IMR-90 (cell line): ENCODE results near the gene SPATA2. TPM values are rescaled to one million over a fixed set of nuclear protein-coding genes. Genes with fewer than 3 reads are reported as not detected.

ENCODE experiments used
- ATAC-seq: fragments of 200-7000 bp; cut with Tn5 transposase; 2 replicates; pipeline ENCODE4 v1.9.1; 2020; ENCODE audit warnings: low read depth, mild to moderate bottlenecking, moderate library complexity
- BruUV-seq: library from RNA; stranded (reverse); fragments of 400-500 nt; replicated peaks from 2 replicates; lab custom pipeline; 2021; lab: Mats Ljungman, UMichigan
- CTCF ChIA-PET: fragments of 300-600 bp; formaldehyde crosslinking; extraction: SDS; loops from one replicate; lab custom pipeline; 2021; ENCODE audit warnings: antibody characterized with exemption; lab: Yijun Ruan, JAX
- POLR2A ChIA-PET: fragments of 300-600 bp; sonication (Branson Sonifier 250); formaldehyde crosslinking; loops from one replicate; lab custom pipeline; 2022; ENCODE audit warnings: antibody characterized with exemption; ENCODE audit not compliant: unreplicated experiment; lab: Charles Lee
- DNase-seq: peaks from one replicate; pipeline ENCODE4 v3.0.0; 2013
- H2AFZ ChIP-seq: replicated peaks from 2 replicates; pipeline ENCODE3; 2013; ENCODE audit warnings: low read length, mild to moderate bottlenecking; ENCODE audit not compliant: poor library complexity
- H2AK5ac ChIP-seq: 2 replicates; pipeline ENCODE4 v1.6.1; 2013; ENCODE audit warnings: low read depth, low read length, inconsistent platforms
- H2AK9ac ChIP-seq: replicated peaks from 2 replicates; pipeline ENCODE3; 2013; ENCODE audit warnings: mild to moderate bottlenecking, low read depth, low read length, moderate library complexity; ENCODE audit not compliant: poor library complexity
- H2BK120ac ChIP-seq: 2 replicates; pipeline ENCODE4 v1.6.1; 2013; ENCODE audit warnings: low read depth, low read length, inconsistent platforms
- H2BK15ac ChIP-seq: 3 replicates; pipeline ENCODE4 v1.6.1; 2013; ENCODE audit warnings: low read depth, low read length, inconsistent platforms
- H2BK20ac ChIP-seq: 2 replicates; pipeline ENCODE4 v1.6.1; 2013; ENCODE audit warnings: low read depth, mild to moderate bottlenecking, inconsistent platforms, low read length, moderate library complexity
- H2BK5ac ChIP-seq: 2 replicates; pipeline ENCODE4 v1.6.1; 2013; ENCODE audit warnings: mild to moderate bottlenecking, low read depth, low read length, inconsistent platforms; ENCODE audit not compliant: poor library complexity, severe bottlenecking
- H3K14ac ChIP-seq: replicated peaks from 2 replicates; pipeline ENCODE4 v1.6.1; 2013; ENCODE audit warnings: low read depth, low read length, inconsistent platforms
- H3K18ac ChIP-seq: 2 replicates; pipeline ENCODE4 v1.6.1; 2013; ENCODE audit warnings: low read depth, low read length, control low read depth
- H3K23ac ChIP-seq: 2 replicates; pipeline ENCODE4 v1.6.1; 2013; ENCODE audit warnings: low read depth, low read length, inconsistent platforms
- H3K27ac ChIP-seq: 2 replicates; pipeline ENCODE4 v1.5.1; 2013; ENCODE audit warnings: mild to moderate bottlenecking, control low read depth, low read length; ENCODE audit not compliant: insufficient read depth
- H3K27me3 ChIP-seq: 2 replicates; pipeline ENCODE4 v1.6.1; 2013; ENCODE audit warnings: low read length; ENCODE audit not compliant: control insufficient read depth, insufficient read depth
- H3K36me3 ChIP-seq: 2 replicates; pipeline ENCODE4 v1.6.1; 2013; ENCODE audit warnings: low read length, mixed read lengths; ENCODE audit not compliant: control insufficient read depth, insufficient read depth
- H3K4ac ChIP-seq: 2 replicates; pipeline ENCODE4 v1.6.1; 2013; ENCODE audit warnings: low read depth, low read length, inconsistent platforms
- H3K4me1 ChIP-seq: 2 replicates; pipeline ENCODE4 v1.6.1; 2013; ENCODE audit warnings: low read length, mixed read lengths; ENCODE audit not compliant: control insufficient read depth, insufficient read depth
- H3K4me2 ChIP-seq: 2 replicates; pipeline ENCODE4 v1.6.1; 2013; ENCODE audit warnings: low read depth, mild to moderate bottlenecking, control low read depth, low read length, moderate library complexity
- H3K4me3 ChIP-seq: 2 replicates; pipeline ENCODE4 v1.5.1; 2013; ENCODE audit warnings: low read depth, mild to moderate bottlenecking, control low read depth, low read length, moderate library complexity; ENCODE audit not compliant: insufficient read depth
- H3K56ac ChIP-seq: 2 replicates; pipeline ENCODE4 v1.6.1; 2013; ENCODE audit warnings: low read length, inconsistent platforms; ENCODE audit not compliant: insufficient read depth; ENCODE audit errors: extremely low read depth
- H3K79me1 ChIP-seq, 2 experiments: 2 replicates each; pipeline ENCODE4 v1.6.1; 2013; ENCODE audit warnings: low read length in 2 of 2, inconsistent platforms in 1 of 2, low read depth in 1 of 2
- H3K9ac ChIP-seq: 2 replicates; pipeline ENCODE4 v1.6.1; 2013; ENCODE audit warnings: low read depth, low read length, control low read depth
- H3K9me1 ChIP-seq: 2 replicates; pipeline ENCODE4 v1.6.1; 2013; ENCODE audit warnings: low read length, inconsistent platforms; ENCODE audit not compliant: insufficient read depth
- H3K9me3 ChIP-seq: 2 replicates; pipeline ENCODE4 v1.6.1; 2013; ENCODE audit warnings: low read length; ENCODE audit not compliant: control insufficient read depth, insufficient read depth
- H4K20me1 ChIP-seq: 2 replicates; pipeline ENCODE4 v1.6.1; 2013; ENCODE audit warnings: low read length, inconsistent platforms; ENCODE audit not compliant: insufficient read depth
- H4K5ac ChIP-seq: 2 replicates; pipeline ENCODE4 v1.6.1; 2013; ENCODE audit warnings: mild to moderate bottlenecking, low read depth, low read length, control low read depth
- H4K8ac ChIP-seq, 2 experiments: 2 replicates each; pipeline ENCODE4 v1.6.1; 2013; ENCODE audit warnings: low read depth in 2 of 2, low read length in 2 of 2, control low read depth in 1 of 2, inconsistent platforms in 1 of 2
- H4K91ac ChIP-seq: 2 replicates; pipeline ENCODE4 v1.6.1; 2013; ENCODE audit warnings: low read depth, low read length, inconsistent platforms; ENCODE audit not compliant: insufficient read depth
- BHLHE40 ChIP-seq: fragments of 150-350 bp; IDR thresholded peaks from 2 replicates; pipeline ENCODE4 v1.6.1; 2016; ENCODE audit warnings: mild to moderate bottlenecking, low read depth, low read length
- CEBPB ChIP-seq: IDR thresholded peaks from 2 replicates; pipeline ENCODE4 v1.6.1; 2012; ENCODE audit warnings: low read depth, low read length, improper control_type of control experiment
- CHD1 ChIP-seq: IDR thresholded peaks from 2 replicates; pipeline ENCODE4 v1.6.1; 2012; ENCODE audit warnings: low read depth, low read length, improper control_type of control experiment
- CTCF ChIP-seq: conservative IDR thresholded peaks from 2 replicates; pipeline ENCODE4 v1.5.1; 2012; ENCODE audit warnings: mild to moderate bottlenecking, low read depth, low read length, improper control_type of control experiment
- FOS ChIP-seq: fragments of 150-350 bp; IDR thresholded peaks from 2 replicates; pipeline ENCODE4 v1.6.1; 2016; ENCODE audit warnings: low read depth, low read length
- MAFK ChIP-seq: IDR thresholded peaks from 2 replicates; pipeline ENCODE4 v1.6.1; 2012; ENCODE audit warnings: low read depth, low read length, improper control_type of control experiment
- MAZ ChIP-seq: IDR thresholded peaks from 2 replicates; pipeline ENCODE4 v1.6.1; 2012; ENCODE audit warnings: low read depth, mild to moderate bottlenecking, low read length, improper control_type of control experiment, moderate library complexity, borderline replicate concordance
- MXI1 ChIP-seq: IDR thresholded peaks from 2 replicates; pipeline ENCODE4 v1.6.1; 2012; ENCODE audit warnings: low read depth, mild to moderate bottlenecking, low read length, moderate library complexity, borderline replicate concordance
- NFE2L2 ChIP-seq: fragments of 150-350 bp; IDR thresholded peaks from 2 replicates; pipeline ENCODE4 v1.6.1; 2016; ENCODE audit warnings: low read depth, mild to moderate bottlenecking, low read length
- POLR2A ChIP-seq: IDR thresholded peaks from 2 replicates; pipeline ENCODE4 v1.6.1; 2012; ENCODE audit warnings: mild to moderate bottlenecking, low read depth, low read length
- RAD21 ChIP-seq: IDR thresholded peaks from 2 replicates; pipeline ENCODE4 v1.6.1; 2012; ENCODE audit warnings: low read length, improper control_type of control experiment
- RCOR1 ChIP-seq: IDR thresholded peaks from 2 replicates; pipeline ENCODE4 v1.6.1; 2012; ENCODE audit warnings: mild to moderate bottlenecking, low read length, improper control_type of control experiment; ENCODE audit not compliant: insufficient replicate concordance
- RFX5 ChIP-seq: IDR thresholded peaks from 2 replicates; pipeline ENCODE4 v1.8.0; 2012; ENCODE audit warnings: low read depth, mild to moderate bottlenecking, low read length, moderate library complexity
- SMC3 ChIP-seq: fragments of 150-350 bp; IDR thresholded peaks from 2 replicates; pipeline ENCODE4 v1.6.1; 2016; ENCODE audit warnings: low read depth, mild to moderate bottlenecking, antibody characterized with exemption, low read length, moderate library complexity
- WGBS, 2 experiments: methylation state at CpG; one replicate each; pipeline versions ENCODE4 v1.1.5 to v1.1.7; 2013; ENCODE audit warnings: missing lambda C conversion rate in 2 of 2; ENCODE audit not compliant: insufficient read length in 1 of 2; ENCODE audit errors: extremely low coverage in 2 of 2; 5-methylcytosine and 5-hydroxymethylcytosine counted together
- dilution Hi-C: fragments of 300-500 bp; cut with HindIII; formaldehyde crosslinking; loops from one replicate; pipeline ENCODE4 v1.14.3; 2018; ENCODE audit warnings: low sequenced_read_pairs; ENCODE audit not compliant: unreplicated experiment
- in situ Hi-C: fragments of 300-500 bp; cut with MboI; formaldehyde crosslinking; loops from 3 replicates; pipeline ENCODE4 v1.14.3; 2019; ENCODE audit warnings: low sequenced_read_pairs, inconsistent platforms, mixed read lengths
- intact Hi-C: fragments of 100-400 bp; cut with micrococcal nuclease; formaldehyde crosslinking; loops from 2 replicates; pipeline ENCODE4 v1.10.0; 2022
- polyA plus RNA-seq, 3 experiments: library from polyadenylated mRNA; depleted of rRNA; stranded (reverse); fragments of >200 nt; gene quantifications; 2 replicates each; pipeline ENCODE4 v1.2.3, GENCODE V29; 2012; ENCODE audit warnings: low replicate concordance in 1 of 3
- total RNA-seq: library from RNA; depleted of rRNA; stranded (reverse); fragments of >200 nt; gene quantifications from 2 replicates; pipeline ENCODE4 v1.2.3, GENCODE V29; 2012
- TF ChIP-seq, protein P1 (sequence below): fragments of 150-350 bp; IDR thresholded peaks from 2 replicates; pipeline ENCODE4 v1.6.1; 2017; ENCODE audit warnings: mild to moderate bottlenecking, antibody characterized with exemption, low read length, low read depth
- TF ChIP-seq, protein P2 (sequence below): fragments of 150-350 bp; IDR thresholded peaks from 2 replicates; pipeline ENCODE4 v1.6.1; 2016; ENCODE audit warnings: low read depth, mild to moderate bottlenecking, low read length, moderate library complexity, borderline replicate concordance

Gene SPATA2
- total and polyA plus RNA-seq, 2 of the 4 experiments (the other 2 are of a cell fraction) = 1.3 to 4.5 TPM

GRCh38 chr20:49951151-49951550 is 35.8 kb upstream of the SPATA2 start:
- Histone ChIP-seq H4K20me1 (peaks cover 11% of the 10 kb centered on the region), H3K56ac (peak overlapping the region; percentile 42), H3K4me3 (no peak overlapping the region), H2BK20ac (peak overlapping the region; percentile 81; the same call in 1 of the 2 replicates), H3K23ac (peak overlapping the region; percentile 39), H3K79me1 (peaks cover 50 to 66% of the 10 kb centered on the region in 2 experiments), H3K9ac (no peak overlapping the region; the same call in 1 of the 2 replicates), H2AK5ac (peak overlapping the region; percentile 54), H3K14ac (peak overlapping the region; percentile 23; the same call in 1 of the 2 replicates), H3K36me3 (peaks cover 57% of the 10 kb centered on the region), H2AK9ac (no peak overlapping the region), H2AFZ (no peak overlapping the region), H3K4me1 (peaks cover 23% of the 10 kb centered on the region), H2BK5ac (peak overlapping the region; percentile 68), H3K9me1 (peaks cover 22% of the 10 kb centered on the region), H3K27ac (peak overlapping the region; percentile 48), H3K18ac (peak overlapping the region; percentile 38; the same call in 1 of the 2 replicates), H4K8ac (peak overlapping the region; percentile 9 to 47; a peak in 1 of 4 replicates), H3K4me2 (peak overlapping the region; percentile 12; the same call in 1 of the 2 replicates), H3K4ac (peak overlapping the region; percentile 54), H2BK120ac (peak overlapping the region; percentile 75), H4K91ac (peak overlapping the region; percentile 21), H3K27me3 (no peaks in the 10 kb centered on the region), H4K5ac (peak overlapping the region; percentile 7; the same call in 1 of the 2 replicates), H3K9me3 (no peaks in the 10 kb centered on the region), H2BK15ac (no peak overlapping the region; the same call in 2 of the 3 replicates)
- POLR2A ChIA-PET = no interaction called here
- BruUV-seq = no TSS peak
- ATAC-seq (peak; percentile 56), DNase-seq (peak; percentile 83)
- no peak for TF ChIP-seq RAD21
- TF ChIP-seq CEBPB = peak; percentile 72
- no peak for TF ChIP-seq MAFK
- no peak for TF ChIP-seq RCOR1
- TF ChIP-seq, protein P1, sequence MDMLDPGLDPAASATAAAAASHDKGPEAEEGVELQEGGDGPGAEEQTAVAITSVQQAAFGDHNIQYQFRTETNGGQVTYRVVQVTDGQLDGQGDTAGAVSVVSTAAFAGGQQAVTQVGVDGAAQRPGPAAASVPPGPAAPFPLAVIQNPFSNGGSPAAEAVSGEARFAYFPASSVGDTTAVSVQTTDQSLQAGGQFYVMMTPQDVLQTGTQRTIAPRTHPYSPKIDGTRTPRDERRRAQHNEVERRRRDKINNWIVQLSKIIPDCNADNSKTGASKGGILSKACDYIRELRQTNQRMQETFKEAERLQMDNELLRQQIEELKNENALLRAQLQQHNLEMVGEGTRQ = no peak
- no peak for TF ChIP-seq CHD1
- peak; percentile 43; the same call in 1 of the 2 replicates for TF ChIP-seq BHLHE40
- no peak for TF ChIP-seq SMC3
- TF ChIP-seq FOS = peak; percentile 96
- TF ChIP-seq MAZ = no peak
- no peak for TF ChIP-seq MXI1
- TF ChIP-seq, protein P2, sequence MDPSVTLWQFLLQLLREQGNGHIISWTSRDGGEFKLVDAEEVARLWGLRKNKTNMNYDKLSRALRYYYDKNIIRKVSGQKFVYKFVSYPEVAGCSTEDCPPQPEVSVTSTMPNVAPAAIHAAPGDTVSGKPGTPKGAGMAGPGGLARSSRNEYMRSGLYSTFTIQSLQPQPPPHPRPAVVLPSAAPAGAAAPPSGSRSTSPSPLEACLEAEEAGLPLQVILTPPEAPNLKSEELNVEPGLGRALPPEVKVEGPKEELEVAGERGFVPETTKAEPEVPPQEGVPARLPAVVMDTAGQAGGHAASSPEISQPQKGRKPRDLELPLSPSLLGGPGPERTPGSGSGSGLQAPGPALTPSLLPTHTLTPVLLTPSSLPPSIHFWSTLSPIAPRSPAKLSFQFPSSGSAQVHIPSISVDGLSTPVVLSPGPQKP = no peak
- no peak for TF ChIP-seq CTCF
- TF ChIP-seq NFE2L2 = no peak
- no peak for TF ChIP-seq RFX5
- 0 out of 2 replicates have a peak, but pooled peaks have one; percentile 26 for TF ChIP-seq POLR2A
- dilution Hi-C loops = no loop called here
- 0% methylated on average over 1 of the region's 4 CpGs; no CpG with 5 or more reads in 1 of the 2 experiments for WGBS, 2 experiments
- in situ Hi-C loops = no loop called here
- intact Hi-C loops = no loop called here
- CTCF ChIA-PET = no interaction called here
